ENCODE data around the gene DNMT3A. TPM values are rescaled to one million over a fixed set of nuclear protein-coding genes. Genes with fewer than 3 reads are reported as not detected.

Gene DNMT3A
- total and polyA plus RNA-seq, 7 donors = 4.4 to 30.2 (median 18.1) TPM

DNA sequence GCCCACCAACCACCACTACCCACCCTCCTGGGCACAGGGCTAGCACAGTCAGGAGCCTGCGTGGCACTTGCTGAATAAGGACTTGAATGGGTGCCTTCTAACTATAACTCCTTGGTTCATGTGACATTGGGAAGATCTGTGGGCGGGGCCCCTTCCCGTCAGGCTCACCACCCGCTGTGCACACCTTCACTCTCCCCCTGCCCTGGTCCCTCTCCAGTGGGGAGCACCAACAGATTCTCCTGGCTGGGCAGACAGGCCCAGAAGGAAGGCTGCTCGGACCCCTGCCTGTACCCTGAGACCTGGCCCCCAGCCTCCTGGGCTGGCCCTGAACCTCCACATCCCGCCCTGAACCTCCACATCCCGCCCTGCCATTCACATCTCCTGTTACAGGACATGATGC is 139.9 kb downstream of the DNMT3A start:
- intact Hi-C loops (cut with DNase I) = loop anchor here (10.0 kb wide), 1 partner anchor 777 kb away; no protein-coding TSS in a partner anchor
- no peak for TF ChIP-seq EP300 (IDR thresholded peaks at IDR 0.05)
- Histone ChIP-seq H3K36me3 (no peaks in the 10 kb centered on the region), H3K27me3 (no peaks in the 10 kb centered on the region), H3K4me3 (no peak overlapping the region), H3K9me3 (no peaks in the 10 kb centered on the region), H3K4me1 (peaks cover 0 to 5% (median under 1%) of the 10 kb centered on the region in 4 donors), H3K27ac (no peak overlapping the region)
- 92 to 94% methylated on average over 7 of the region's 7 CpGs for WGBS, 2 donors
- DNase-seq = no peak

DNA sequence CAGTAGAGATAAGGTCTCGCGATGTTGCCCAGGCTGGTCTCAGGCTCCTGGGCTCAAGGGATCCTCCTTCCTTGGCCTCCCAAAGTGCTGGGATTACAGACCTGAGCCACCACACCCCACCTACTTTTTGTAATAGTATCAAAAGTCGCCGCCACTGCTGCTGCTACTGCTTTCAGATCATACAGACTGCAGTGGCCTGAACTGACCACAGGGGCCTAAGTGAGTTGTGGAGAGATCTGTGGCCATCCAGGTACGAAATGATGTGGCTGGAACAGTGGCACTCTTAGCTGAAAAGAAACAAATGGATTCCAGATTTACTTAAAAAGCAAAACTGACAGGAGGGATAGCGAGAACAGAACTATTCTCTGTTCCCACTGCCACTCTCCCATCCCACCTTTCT is 140.5 kb downstream of the DNMT3A start:
- intact Hi-C loops (cut with DNase I) = loop anchor here (10.0 kb wide), 1 partner anchor 776 kb away; no protein-coding TSS in a partner anchor
- no peak for DNase-seq

DNA sequence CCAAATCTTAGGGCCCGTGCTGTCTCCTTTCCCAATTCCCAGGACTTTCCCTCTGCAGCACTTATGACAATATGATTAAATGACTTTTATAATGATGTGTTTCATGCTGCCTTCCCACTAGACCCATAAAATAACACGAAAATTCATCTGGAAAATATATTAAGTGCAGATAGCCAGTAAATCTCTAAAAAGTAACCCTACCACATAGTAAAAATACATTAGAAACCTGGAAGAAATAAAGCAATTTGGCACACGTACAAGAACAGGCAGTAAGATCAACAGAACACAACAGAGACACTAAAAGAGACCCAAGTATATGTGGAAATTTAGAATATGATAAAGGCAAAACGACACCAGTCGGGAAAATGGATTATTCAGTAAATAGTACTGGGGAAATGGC is 143.1 kb downstream of the DNMT3A start:
- H3K27me3 ChIP-seq = no peaks in the 10 kb centered on the region
- TF ChIP-seq EP300 (IDR thresholded peaks at IDR 0.05) (no peak), POLR2A (IDR thresholded peaks at IDR 0.05) (no peak)
- no peaks in the 10 kb centered on the region for H3K36me3 ChIP-seq
- no peaks in the 10 kb centered on the region for H3K9me3 ChIP-seq
- no peak overlapping the region for H3K4me3 ChIP-seq
- H3K27ac ChIP-seq = no peak overlapping the region
- WGBS, 2 donors = 21 to 66% methylated on average over 5 of the region's 5 CpGs
- DNase-seq = no peak
- peaks cover 0 to 9% (median 0%) of the 10 kb centered on the region in 4 donors for H3K4me1 ChIP-seq
- intact Hi-C loops (cut with DNase I) = no loop called here

More for the DNA sequence above, 140.5 kb downstream of the DNMT3A start:
- 70 to 80% methylated on average over 6 of the region's 6 CpGs for WGBS, 2 donors
- Histone ChIP-seq H3K4me1 (peaks cover 0 to 5% (median 2%) of the 10 kb centered on the region in 4 donors), H3K27ac (no peak overlapping the region), H3K27me3 (no peaks in the 10 kb centered on the region), H3K36me3 (no peaks in the 10 kb centered on the region), H3K4me3 (no peak overlapping the region), H3K9me3 (no peaks in the 10 kb centered on the region)
- TF ChIP-seq POLR2AphosphoS5 (IDR thresholded peaks at IDR 0.05) (no peak), EP300 (IDR thresholded peaks at IDR 0.05) (no peak), POLR2A (IDR thresholded peaks at IDR 0.05) (no peak)
- TF ChIP-seq, protein P1, sequence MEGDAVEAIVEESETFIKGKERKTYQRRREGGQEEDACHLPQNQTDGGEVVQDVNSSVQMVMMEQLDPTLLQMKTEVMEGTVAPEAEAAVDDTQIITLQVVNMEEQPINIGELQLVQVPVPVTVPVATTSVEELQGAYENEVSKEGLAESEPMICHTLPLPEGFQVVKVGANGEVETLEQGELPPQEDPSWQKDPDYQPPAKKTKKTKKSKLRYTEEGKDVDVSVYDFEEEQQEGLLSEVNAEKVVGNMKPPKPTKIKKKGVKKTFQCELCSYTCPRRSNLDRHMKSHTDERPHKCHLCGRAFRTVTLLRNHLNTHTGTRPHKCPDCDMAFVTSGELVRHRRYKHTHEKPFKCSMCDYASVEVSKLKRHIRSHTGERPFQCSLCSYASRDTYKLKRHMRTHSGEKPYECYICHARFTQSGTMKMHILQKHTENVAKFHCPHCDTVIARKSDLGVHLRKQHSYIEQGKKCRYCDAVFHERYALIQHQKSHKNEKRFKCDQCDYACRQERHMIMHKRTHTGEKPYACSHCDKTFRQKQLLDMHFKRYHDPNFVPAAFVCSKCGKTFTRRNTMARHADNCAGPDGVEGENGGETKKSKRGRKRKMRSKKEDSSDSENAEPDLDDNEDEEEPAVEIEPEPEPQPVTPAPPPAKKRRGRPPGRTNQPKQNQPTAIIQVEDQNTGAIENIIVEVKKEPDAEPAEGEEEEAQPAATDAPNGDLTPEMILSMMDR (IDR thresholded peaks at IDR 0.05) = no peak

DNA sequence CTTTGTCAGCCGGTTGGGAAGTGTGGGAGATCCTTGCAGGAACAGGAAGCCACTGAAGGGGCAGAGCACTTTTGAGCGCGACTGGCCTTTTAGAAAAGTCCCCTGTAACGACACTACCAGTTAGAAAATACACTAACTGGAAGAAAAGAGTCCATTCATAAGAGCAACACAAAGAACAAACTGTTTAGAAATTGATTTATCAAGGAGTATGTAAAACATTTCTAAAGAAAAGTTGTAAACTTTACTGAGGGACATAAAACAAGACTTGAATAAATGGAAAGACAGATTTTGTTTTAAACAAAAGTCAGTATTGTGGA is 143.6 kb downstream of the DNMT3A start:
- no peak overlapping the region for H3K4me3 ChIP-seq
- H3K4me1 ChIP-seq = peaks cover 0 to 9% (median 0%) of the 10 kb centered on the region in 4 donors
- WGBS, 2 donors = 10 to 35% methylated on average over 4 of the region's 4 CpGs
- H3K27ac ChIP-seq = no peak overlapping the region
- H3K9me3 ChIP-seq = no peaks in the 10 kb centered on the region
- H3K36me3 ChIP-seq = no peaks in the 10 kb centered on the region
- intact Hi-C loops (cut with DNase I) = no loop called here
- no peaks in the 10 kb centered on the region for H3K27me3 ChIP-seq
- DNase-seq = no peak
- TF ChIP-seq EP300 (IDR thresholded peaks at IDR 0.05) (no peak), POLR2A (IDR thresholded peaks at IDR 0.05) (no peak), POLR2AphosphoS5 (IDR thresholded peaks at IDR 0.05) (no peak)
- TF ChIP-seq, protein P1 (IDR thresholded peaks at IDR 0.05) = no peak

DNA sequence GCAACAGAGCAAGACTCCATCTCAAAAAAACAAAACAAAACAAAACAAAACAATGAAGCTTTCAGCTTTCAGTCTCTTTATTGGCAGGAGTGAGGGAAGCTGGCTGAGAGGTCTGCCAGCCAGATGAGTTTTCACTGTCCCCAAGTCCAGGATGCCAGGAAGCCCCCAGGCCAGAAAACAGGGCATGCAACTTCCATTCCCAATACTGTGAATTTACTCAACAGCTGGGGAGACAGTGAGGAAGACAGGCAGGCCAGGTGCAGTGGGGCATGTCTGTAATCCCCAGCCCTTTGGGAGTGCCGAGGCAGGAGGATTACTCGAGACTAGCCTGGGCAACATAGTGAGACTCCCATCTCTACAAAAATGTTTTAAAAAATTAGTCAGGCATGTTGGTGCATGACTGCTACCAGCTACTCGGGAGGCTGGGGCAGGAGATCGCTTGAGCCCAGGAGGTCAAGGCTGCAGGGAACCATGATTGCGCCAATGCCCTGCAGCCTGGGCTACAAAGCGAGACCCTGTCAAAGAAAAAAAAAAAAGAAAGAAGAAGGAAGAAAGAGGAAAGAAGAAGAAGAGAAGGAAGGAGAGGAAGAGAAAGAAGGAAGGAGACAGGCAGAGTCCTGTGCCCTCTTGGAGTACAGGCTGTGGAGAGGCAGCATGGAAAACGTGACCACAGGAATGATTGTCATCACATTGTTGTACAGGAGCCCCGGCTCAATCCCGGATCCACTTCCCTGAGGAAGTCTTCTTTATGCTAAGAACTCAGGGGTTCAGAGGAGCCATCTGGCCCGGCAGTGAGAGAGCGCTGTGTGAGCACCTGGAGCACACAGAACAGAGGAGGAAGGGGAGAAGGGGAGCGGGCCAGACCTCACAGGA is 144.2 kb downstream of the DNMT3A start:
- Histone ChIP-seq H3K4me1 (peaks cover 0 to 9% (median 0%) of the 10 kb centered on the region in 4 donors), H3K4me3 (no peak overlapping the region), H3K36me3 (no peaks in the 10 kb centered on the region), H3K27me3 (no peaks in the 10 kb centered on the region), H3K9me3 (no peaks in the 10 kb centered on the region), H3K27ac (no peak overlapping the region)
- intact Hi-C loops (cut with DNase I) = no loop called here
- DNase-seq = no peak
- TF ChIP-seq EP300 (IDR thresholded peaks at IDR 0.05) = no peak
- TF ChIP-seq, protein P1 (IDR thresholded peaks at IDR 0.05) = no peak
- TF ChIP-seq POLR2A (IDR thresholded peaks at IDR 0.05) = no peak
- TF ChIP-seq POLR2AphosphoS5 (IDR thresholded peaks at IDR 0.05) = no peak
- WGBS, 2 donors = 49 to 60% methylated on average over 12 of the region's 12 CpGs

Measured in sigmoid colon (tissue), 7 donors.